Rectal smooth muscle tissue (tissue), 1 donor: ENCODE measurements around the gene SAMD11.

Source experiments
- H3K27ac ChIP-seq: one replicate; pipeline ENCODE4 v1.7.0; 2013; ENCODE audit warnings: low read depth, low read length, inconsistent platforms
- H3K27me3 ChIP-seq: one replicate; pipeline ENCODE4 v1.7.0; 2013; ENCODE audit warnings: low read length; ENCODE audit not compliant: control insufficient read depth, insufficient read depth
- H3K36me3 ChIP-seq: one replicate; pipeline ENCODE4 v1.7.0; 2013; ENCODE audit warnings: low read length; ENCODE audit not compliant: control insufficient read depth, insufficient read depth
- H3K4me1 ChIP-seq: one replicate; pipeline ENCODE4 v1.7.0; 2013; ENCODE audit warnings: low read length; ENCODE audit not compliant: control insufficient read depth, insufficient read depth
- H3K4me3 ChIP-seq: one replicate; pipeline ENCODE4 v1.7.0; 2013; ENCODE audit warnings: low read length
- H3K9ac ChIP-seq: one replicate; pipeline ENCODE4 v1.7.0; 2013; ENCODE audit warnings: low read length

The SAMD11 gene

GRCh38 chr1:924656-925560 lies 1.2 kb downstream of the SAMD11 start:
- H3K27me3 ChIP-seq: peaks cover 41% of the 10 kb centered on the region
- peak overlapping the region; percentile 50 for H3K4me3 ChIP-seq
- H3K27ac ChIP-seq: no peak overlapping the region
- peaks cover 11% of the 10 kb centered on the region for H3K4me1 ChIP-seq
- no peak overlapping the region for H3K9ac ChIP-seq
- no peaks in the 10 kb centered on the region for H3K36me3 ChIP-seq

- no peaks in the 10 kb centered on the region for H3K36me3 ChIP-seq
- H3K4me1 ChIP-seq: peaks cover 5% of the 10 kb centered on the region
- H3K4me3 ChIP-seq: peak overlapping the region; percentile 25
These were observed 2.1 kb downstream of the SAMD11 start for GRCh38 chr1:925561-926421.

GRCh38 chr1:927234-927633 lies 3.5 kb downstream of the SAMD11 start:
- Histone ChIP-seq H3K27me3 (peaks cover 31% of the 10 kb centered on the region), H3K4me1 (no peaks in the 10 kb centered on the region), H3K9ac (no peak overlapping the region)

More at GRCh38 chr1:925561-926421, 2.1 kb downstream of the SAMD11 start:
- no peak overlapping the region for H3K9ac ChIP-seq
- peaks cover 35% of the 10 kb centered on the region for H3K27me3 ChIP-seq
- no peak overlapping the region for H3K27ac ChIP-seq

GRCh38 chr1:927748-928147 lies 4.0 kb downstream of the SAMD11 start:
- no peak overlapping the region for H3K4me3 ChIP-seq
- no peaks in the 10 kb centered on the region for H3K36me3 ChIP-seq
- no peaks in the 10 kb centered on the region for H3K4me1 ChIP-seq
- no peak overlapping the region for H3K9ac ChIP-seq
- peaks cover 30% of the 10 kb centered on the region for H3K27me3 ChIP-seq
- no peak overlapping the region for H3K27ac ChIP-seq

More at GRCh38 chr1:927234-927633, 3.5 kb downstream of the SAMD11 start:
- Histone ChIP-seq H3K36me3 (no peaks in the 10 kb centered on the region), H3K4me3 (no peak overlapping the region), H3K27ac (no peak overlapping the region)

- no peaks in the 10 kb centered on the region for H3K4me1 ChIP-seq
These were observed 5.3 kb downstream of the SAMD11 start for GRCh38 chr1:928825-929661.

GRCh38 chr1:929712-930632 lies 6.2 kb downstream of the SAMD11 start:
- Histone ChIP-seq H3K4me3 (no peak overlapping the region), H3K36me3 (no peaks in the 10 kb centered on the region), H3K27ac (no peak overlapping the region), H3K9ac (no peak overlapping the region), H3K4me1 (no peaks in the 10 kb centered on the region), H3K27me3 (peaks cover 28% of the 10 kb centered on the region)

More at GRCh38 chr1:928825-929661, 5.3 kb downstream of the SAMD11 start:
- H3K9ac ChIP-seq: no peak overlapping the region
- H3K27ac ChIP-seq: no peak overlapping the region
- no peaks in the 10 kb centered on the region for H3K36me3 ChIP-seq
- no peak overlapping the region for H3K4me3 ChIP-seq
- H3K27me3 ChIP-seq: peaks cover 26% of the 10 kb centered on the region

- Histone ChIP-seq H3K36me3 (no peaks in the 10 kb centered on the region), H3K9ac (no peak overlapping the region), H3K27me3 (peaks cover 34% of the 10 kb centered on the region), H3K27ac (no peak overlapping the region), H3K4me3 (no peak overlapping the region), H3K4me1 (no peaks in the 10 kb centered on the region)
These were observed 7.0 kb downstream of the SAMD11 start for GRCh38 chr1:930633-931138.

- Histone ChIP-seq H3K36me3 (no peaks in the 10 kb centered on the region), H3K27me3 (peaks cover 26% of the 10 kb centered on the region), H3K27ac (no peak overlapping the region), H3K4me1 (no peaks in the 10 kb centered on the region), H3K4me3 (no peak overlapping the region), H3K9ac (no peak overlapping the region)
These were observed 7.9 kb downstream of the SAMD11 start for GRCh38 chr1:931380-932172.

GRCh38 chr1:932173-932510 lies 8.4 kb downstream of the SAMD11 start:
- no peak overlapping the region for H3K4me3 ChIP-seq
- H3K4me1 ChIP-seq: no peaks in the 10 kb centered on the region
- H3K27me3 ChIP-seq: peaks cover 22% of the 10 kb centered on the region
- no peaks in the 10 kb centered on the region for H3K36me3 ChIP-seq
- no peak overlapping the region for H3K27ac ChIP-seq
- no peak overlapping the region for H3K9ac ChIP-seq

GRCh38 chr1:932776-933602 lies 9.3 kb downstream of the SAMD11 start:
- no peak overlapping the region for H3K9ac ChIP-seq
- H3K4me3 ChIP-seq: no peak overlapping the region
- H3K27me3 ChIP-seq: peaks cover 22% of the 10 kb centered on the region
- no peak overlapping the region for H3K27ac ChIP-seq
- H3K36me3 ChIP-seq: no peaks in the 10 kb centered on the region
- no peaks in the 10 kb centered on the region for H3K4me1 ChIP-seq
